IPS DF 19.7 (cell line): Measurements from ENCODE around the gene RPS15.

Source experiments
- DNase-seq: peaks from one replicate; pipeline ENCODE4 v3.0.0-alpha.2; 2013; ENCODE audit warnings: low read depth, low spot score

Gene RPS15

GRCh38 chr19:1401889-1402217 lies 36.3 kb upstream of the RPS15 start:
- DNase-seq: no peak

GRCh38 chr19:1402411-1403070 lies 35.7 kb upstream of the RPS15 start:
- no peak for DNase-seq

GRCh38 chr19:1406774-1407527 lies 31.2 kb upstream of the RPS15 start:
- DNase-seq: peak; percentile 81

GRCh38 chr19:1407528-1408299 lies 30.5 kb upstream of the RPS15 start, which contains the start of gene DAZAP1:
Gene DAZAP1 (plus strand): TSS chr19:1407586. CDS start chr19:1407774, 188 bp downstream.
- no peak for DNase-seq

GRCh38 chr19:1408300-1409203 lies 29.6 kb upstream of the RPS15 start:
- DNase-seq: no peak

- DNase-seq: no peak
These were observed 28.8 kb upstream of the RPS15 start for GRCh38 chr19:1409204-1410005.

- no peak for DNase-seq
These were observed 27.9 kb upstream of the RPS15 start for GRCh38 chr19:1410136-1410786.

GRCh38 chr19:1410789-1411188 lies 27.4 kb upstream of the RPS15 start:
- DNase-seq: no peak

- no peak for DNase-seq
These were observed 26.7 kb upstream of the RPS15 start for GRCh38 chr19:1411255-1412191.

- DNase-seq: no peak
These were observed 25.8 kb upstream of the RPS15 start for GRCh38 chr19:1412323-1412923.

GRCh38 chr19:1412995-1413800 lies 25.0 kb upstream of the RPS15 start:
- no peak for DNase-seq

GRCh38 chr19:1416014-1416841 lies 22.0 kb upstream of the RPS15 start:
- DNase-seq: no peak

- no peak for DNase-seq
These were observed 21.1 kb upstream of the RPS15 start for GRCh38 chr19:1417145-1417544.

GRCh38 chr19:1417681-1418495 lies 20.3 kb upstream of the RPS15 start:
- DNase-seq: no peak

- no peak for DNase-seq
These were observed 19.8 kb upstream of the RPS15 start for GRCh38 chr19:1418496-1418775.
